Liver (tissue), 9 donors: ENCODE data around the gene HHIPL1. TPM values are rescaled to one million over a fixed set of nuclear protein-coding genes. Genes with fewer than 3 reads are reported as not detected.

Experiments used
- DNase-seq: peaks from one replicate; pipeline ENCODE4 v3.0.0-alpha.2; 2017; ENCODE audit warnings: low spot score
- H3K27ac ChIP-seq, 2 donors: one replicate each; pipeline ENCODE4 v1.7.0; 2013; ENCODE audit warnings: inconsistent platforms in 2 of 2, low read length in 2 of 2, control low read depth in 1 of 2, low read depth in 1 of 2, mild to moderate bottlenecking in 1 of 2
- H3K27me3 ChIP-seq, 4 donors: one replicate each; pipeline versions ENCODE4 v1.6.1 to v1.7.0; 2013; ENCODE audit warnings: low read length in 3 of 4, inconsistent platforms in 1 of 4, mild to moderate bottlenecking in 1 of 4, moderate library complexity in 1 of 4; ENCODE audit not compliant: control insufficient read depth in 4 of 4, insufficient read depth in 4 of 4
- H3K36me3 ChIP-seq, 4 donors: one replicate each; pipeline versions ENCODE4 v1.6.1 to v1.7.0; 2013; ENCODE audit warnings: low read length in 3 of 4, mild to moderate bottlenecking in 3 of 4, low read depth in 1 of 4, moderate library complexity in 1 of 4; ENCODE audit not compliant: control insufficient read depth in 4 of 4, insufficient read depth in 3 of 4
- H3K4me1 ChIP-seq, 4 donors: one replicate each; pipeline versions ENCODE4 v1.6.1 to v1.7.0; 2013; ENCODE audit warnings: low read length in 3 of 4, mild to moderate bottlenecking in 3 of 4, moderate library complexity in 1 of 4; ENCODE audit not compliant: control insufficient read depth in 4 of 4, insufficient read depth in 4 of 4
- H3K4me3 ChIP-seq, 3 donors: one replicate each; pipeline versions ENCODE4 v1.6.1 to v1.7.0; 2013; ENCODE audit warnings: low read length in 3 of 3, control low read depth in 1 of 3, low read depth in 1 of 3, mild to moderate bottlenecking in 1 of 3
- H3K9ac ChIP-seq, 2 donors: one replicate each; pipeline ENCODE4 v1.7.0; 2013; ENCODE audit warnings: low read length in 2 of 2, mild to moderate bottlenecking in 2 of 2, moderate library complexity in 2 of 2, control low read depth in 1 of 2, low read depth in 1 of 2
- H3K9me3 ChIP-seq, 4 donors: one replicate each; pipeline versions ENCODE4 v1.6.1 to v1.7.0; 2013; ENCODE audit warnings: low read length in 3 of 4; ENCODE audit not compliant: control insufficient read depth in 4 of 4
- ATF3 ChIP-seq: IDR thresholded peaks from 2 replicates; pipeline ENCODE4 v1.6.1; 2016; ENCODE audit warnings: antibody characterized with exemption
- CTCF ChIP-seq: fragments of 150-350 bp; IDR thresholded peaks from 2 replicates; pipeline ENCODE4 v1.5.1; 2017; ENCODE audit warnings: improper control_type of control experiment, low read depth, low read length; ENCODE audit not compliant: missing input control
- EGR1 ChIP-seq, 2 donors: IDR thresholded peaks; 2 replicates each; pipeline ENCODE4 v1.6.1; 2016 to 2018; ENCODE audit warnings: antibody characterized with exemption in 2 of 2, low read depth in 2 of 2
- FOXA1 ChIP-seq: IDR thresholded peaks from 2 replicates; pipeline ENCODE4 v1.6.1; 2016; ENCODE audit warnings: antibody characterized with exemption
- FOXA2 ChIP-seq: IDR thresholded peaks from 2 replicates; pipeline ENCODE4 v1.6.1; 2016; ENCODE audit warnings: antibody characterized with exemption
- GABPA ChIP-seq, 2 donors: IDR thresholded peaks in 1 of 2; conservative IDR thresholded peaks in 1 of 2; 2 replicates each; pipeline ENCODE4 v1.6.1; 2016; ENCODE audit warnings: antibody characterized with exemption in 2 of 2, mild to moderate bottlenecking in 1 of 2, moderate library complexity in 1 of 2
- HNF4A ChIP-seq, 2 donors: conservative IDR thresholded peaks; 2 replicates each; pipeline ENCODE4 v1.6.1; 2016; ENCODE audit warnings: antibody characterized with exemption in 2 of 2, mild to moderate bottlenecking in 2 of 2
- HNF4G ChIP-seq: IDR thresholded peaks from 2 replicates; pipeline ENCODE4 v1.6.1; 2016; ENCODE audit warnings: antibody characterized with exemption
- JUND ChIP-seq, 2 donors: IDR thresholded peaks; 2 replicates each; pipeline ENCODE4 v1.6.1; 2016; ENCODE audit warnings: antibody characterized with exemption in 2 of 2
- MAX ChIP-seq: IDR thresholded peaks from 2 replicates; pipeline ENCODE4 v1.6.1; 2016; ENCODE audit warnings: antibody characterized with exemption
- NR2F2 ChIP-seq: IDR thresholded peaks from 2 replicates; pipeline ENCODE4 v1.6.1; 2016; ENCODE audit warnings: antibody characterized with exemption
- RAD21 ChIP-seq, 2 donors: IDR thresholded peaks; 2 replicates each; pipeline ENCODE4 v1.6.1; 2016; ENCODE audit warnings: antibody characterized with exemption in 2 of 2, mild to moderate bottlenecking in 2 of 2
- RXRA ChIP-seq, 2 donors: IDR thresholded peaks; 2 replicates each; pipeline ENCODE4 v1.6.1; 2017 to 2018; ENCODE audit warnings: antibody characterized with exemption in 2 of 2, mild to moderate bottlenecking in 1 of 2
- SP1 ChIP-seq: IDR thresholded peaks from 2 replicates; pipeline ENCODE4 v1.6.1; 2018; ENCODE audit warnings: antibody characterized with exemption, mild to moderate bottlenecking
- TAF1 ChIP-seq: conservative IDR thresholded peaks from 2 replicates; pipeline ENCODE4 v1.6.1; 2016; ENCODE audit warnings: antibody characterized with exemption, mild to moderate bottlenecking
- YY1 ChIP-seq: IDR thresholded peaks from 2 replicates; pipeline ENCODE4 v1.6.1; 2016; ENCODE audit warnings: antibody characterized with exemption, mild to moderate bottlenecking
- WGBS: extraction: QIAGEN DNeasy Blood & Tissue Kit; methylation state at CpG from one replicate; pipeline ENCODE4 v1.1.7; 2013; 5-methylcytosine and 5-hydroxymethylcytosine counted together
- polyA plus RNA-seq, 2 donors: library from polyadenylated mRNA; stranded (reverse) in 1 of 2; unstranded in 1 of 2; fragments of 200-250 nt in 1 of 2; fragments of >200 nt in 1 of 2; fragmentation: Nextera tagmentation in 1 of 2; extraction: Ambion mirVana in 1 of 2; gene quantifications; one replicate each; pipeline versions ENCODE4 v1.2.1 to v1.2.3, GENCODE V29; 2013 to 2015
- total RNA-seq, 2 donors: library from RNA; depleted of rRNA; stranded (reverse); fragments of >200 nt; gene quantifications; one replicate each; pipeline ENCODE4 v1.2.3, GENCODE V29; 2014
- TF ChIP-seq, protein P1 (sequence below): IDR thresholded peaks from 2 replicates; pipeline ENCODE4 v1.6.1; 2016; ENCODE audit warnings: antibody characterized with exemption, mild to moderate bottlenecking
- TF ChIP-seq, protein P2 (sequence below): IDR thresholded peaks from 2 replicates; pipeline ENCODE4 v1.6.1; 2016; ENCODE audit warnings: antibody characterized with exemption
- donor health status: healthy.
- donor health status: healthy.
- donor health status: healthy.
- donor health status: healthy.
- donor health status: healthy.

HHIPL1 gene
- total and polyA plus RNA-seq, 4 donors, result 0.96 to 1.7 (median 1.0) TPM

DNA sequence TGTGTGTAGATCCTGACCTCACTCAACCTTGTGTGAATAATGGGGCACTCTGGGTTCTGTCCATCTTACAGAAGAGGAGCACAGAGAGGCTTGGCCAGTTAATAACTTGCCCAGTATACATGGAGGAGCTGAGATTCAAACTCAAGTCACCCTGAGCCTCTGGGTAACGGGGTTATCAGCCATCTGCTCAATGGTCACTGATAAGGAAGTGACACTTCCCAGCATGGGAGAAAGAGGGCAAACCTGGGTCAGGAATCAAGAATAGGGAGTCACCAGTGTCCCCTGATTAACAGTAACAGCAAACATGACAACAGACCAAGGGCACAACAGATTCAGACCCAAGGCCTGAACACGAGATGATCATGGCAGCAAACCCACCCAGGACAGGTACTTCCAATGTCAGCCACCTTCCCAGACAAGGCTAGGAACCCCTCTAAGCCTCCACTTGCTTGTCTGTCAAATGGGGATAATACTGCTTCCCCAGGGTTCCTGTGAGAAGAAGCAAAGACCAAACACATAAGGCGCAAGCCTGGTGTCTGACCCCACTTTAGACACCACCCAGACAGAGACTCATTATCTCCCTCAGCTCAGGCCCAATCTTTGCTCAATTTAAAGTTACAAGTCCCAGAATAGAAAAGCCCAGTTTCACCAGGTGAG, 44.6 kb upstream of the HHIPL1 start:
- peak overlapping the region; percentile 97 to 98 for H3K27ac ChIP-seq
- no peaks in the 10 kb centered on the region for H3K9me3 ChIP-seq
- H3K4me1 ChIP-seq, result peaks cover 31 to 71% (median 49%) of the 10 kb centered on the region in 4 donors
- 49% methylated on average over 3 of the region's 3 CpGs for WGBS
- no peak for DNase-seq
- H3K9ac ChIP-seq, result peak overlapping the region in 1 of 2 donors; percentile 97
- no peaks in the 10 kb centered on the region for H3K27me3 ChIP-seq
- TF ChIP-seq YY1 (no peak), CTCF (no peak), ATF3 (no peak), RAD21 (IDR thresholded peaks at IDR 0.05) (peak in 1 of 2 donors; percentile 11), GABPA (IDR thresholded peaks at IDR 0.05 in 1 of 2, conservative IDR thresholded peaks at IDR 0.05 in 1 of 2) (no peak), RXRA (IDR thresholded peaks at IDR 0.05) (peak; percentile 90 to 91), MAX (no peak), HNF4A (conservative IDR thresholded peaks at IDR 0.05) (peak; percentile 52 to 66), HNF4G (no peak), SP1 (peak; percentile 68), JUND (IDR thresholded peaks at IDR 0.05) (peak in 1 of 2 donors; percentile 10), FOXA1 (no peak), TAF1 (no peak), NR2F2 (peak; percentile 99), FOXA2 (no peak), EGR1 (IDR thresholded peaks at IDR 0.05; ENCODE audit: low read depth in 2 of 2) (no peak)
- TF ChIP-seq, protein P1, sequence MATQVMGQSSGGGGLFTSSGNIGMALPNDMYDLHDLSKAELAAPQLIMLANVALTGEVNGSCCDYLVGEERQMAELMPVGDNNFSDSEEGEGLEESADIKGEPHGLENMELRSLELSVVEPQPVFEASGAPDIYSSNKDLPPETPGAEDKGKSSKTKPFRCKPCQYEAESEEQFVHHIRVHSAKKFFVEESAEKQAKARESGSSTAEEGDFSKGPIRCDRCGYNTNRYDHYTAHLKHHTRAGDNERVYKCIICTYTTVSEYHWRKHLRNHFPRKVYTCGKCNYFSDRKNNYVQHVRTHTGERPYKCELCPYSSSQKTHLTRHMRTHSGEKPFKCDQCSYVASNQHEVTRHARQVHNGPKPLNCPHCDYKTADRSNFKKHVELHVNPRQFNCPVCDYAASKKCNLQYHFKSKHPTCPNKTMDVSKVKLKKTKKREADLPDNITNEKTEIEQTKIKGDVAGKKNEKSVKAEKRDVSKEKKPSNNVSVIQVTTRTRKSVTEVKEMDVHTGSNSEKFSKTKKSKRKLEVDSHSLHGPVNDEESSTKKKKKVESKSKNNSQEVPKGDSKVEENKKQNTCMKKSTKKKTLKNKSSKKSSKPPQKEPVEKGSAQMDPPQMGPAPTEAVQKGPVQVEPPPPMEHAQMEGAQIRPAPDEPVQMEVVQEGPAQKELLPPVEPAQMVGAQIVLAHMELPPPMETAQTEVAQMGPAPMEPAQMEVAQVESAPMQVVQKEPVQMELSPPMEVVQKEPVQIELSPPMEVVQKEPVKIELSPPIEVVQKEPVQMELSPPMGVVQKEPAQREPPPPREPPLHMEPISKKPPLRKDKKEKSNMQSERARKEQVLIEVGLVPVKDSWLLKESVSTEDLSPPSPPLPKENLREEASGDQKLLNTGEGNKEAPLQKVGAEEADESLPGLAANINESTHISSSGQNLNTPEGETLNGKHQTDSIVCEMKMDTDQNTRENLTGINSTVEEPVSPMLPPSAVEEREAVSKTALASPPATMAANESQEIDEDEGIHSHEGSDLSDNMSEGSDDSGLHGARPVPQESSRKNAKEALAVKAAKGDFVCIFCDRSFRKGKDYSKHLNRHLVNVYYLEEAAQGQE, result no peak
- TF ChIP-seq, protein P2, sequence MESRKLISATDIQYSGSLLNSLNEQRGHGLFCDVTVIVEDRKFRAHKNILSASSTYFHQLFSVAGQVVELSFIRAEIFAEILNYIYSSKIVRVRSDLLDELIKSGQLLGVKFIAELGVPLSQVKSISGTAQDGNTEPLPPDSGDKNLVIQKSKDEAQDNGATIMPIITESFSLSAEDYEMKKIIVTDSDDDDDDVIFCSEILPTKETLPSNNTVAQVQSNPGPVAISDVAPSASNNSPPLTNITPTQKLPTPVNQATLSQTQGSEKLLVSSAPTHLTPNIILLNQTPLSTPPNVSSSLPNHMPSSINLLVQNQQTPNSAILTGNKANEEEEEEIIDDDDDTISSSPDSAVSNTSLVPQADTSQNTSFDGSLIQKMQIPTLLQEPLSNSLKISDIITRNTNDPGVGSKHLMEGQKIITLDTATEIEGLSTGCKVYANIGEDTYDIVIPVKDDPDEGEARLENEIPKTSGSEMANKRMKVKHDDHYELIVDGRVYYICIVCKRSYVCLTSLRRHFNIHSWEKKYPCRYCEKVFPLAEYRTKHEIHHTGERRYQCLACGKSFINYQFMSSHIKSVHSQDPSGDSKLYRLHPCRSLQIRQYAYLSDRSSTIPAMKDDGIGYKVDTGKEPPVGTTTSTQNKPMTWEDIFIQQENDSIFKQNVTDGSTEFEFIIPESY, result no peak
- no peak overlapping the region for H3K4me3 ChIP-seq
- no peaks in the 10 kb centered on the region for H3K36me3 ChIP-seq
